HFFc6 (cell line): Measurements from ENCODE around the gene SFXN4. TPM values are rescaled to one million over a fixed set of nuclear protein-coding genes. Genes with fewer than 3 reads are reported as not detected.
"Not testable (repeated sequence)": the region's sequence is repeated elsewhere in the genome, so short reads cannot be mapped to it uniquely, and the experiment has no call there.

Source experiments
- DNase-seq: peaks from one replicate; pipeline ENCODE4 v3.0.0-alpha.2; 2018
- H3K27ac Mint-ChIP-seq: 2 replicates; pipeline ENCODE4 v1.8.0; 2020; ENCODE audit warnings: mild to moderate bottlenecking, mixed read lengths
- H3K27me3 Mint-ChIP-seq: 2 replicates; pipeline ENCODE4 v1.8.0; 2021; ENCODE audit warnings: mild to moderate bottlenecking, moderate library complexity, mixed read lengths; ENCODE audit not compliant: insufficient read depth
- H3K36me3 Mint-ChIP-seq: 2 replicates; pipeline ENCODE4 v1.8.0; 2021; ENCODE audit warnings: low read depth, mixed read lengths
- H3K4me1 Mint-ChIP-seq: 2 replicates; pipeline ENCODE4 v1.8.0; 2020; ENCODE audit warnings: low read depth, mixed read lengths
- H3K4me3 Mint-ChIP-seq: 2 replicates; pipeline ENCODE4 v1.8.0; 2020; ENCODE audit warnings: mild to moderate bottlenecking, moderate library complexity, mixed read lengths
- H3K9me3 Mint-ChIP-seq: 2 replicates; pipeline ENCODE4 v1.8.0; 2020; ENCODE audit warnings: mild to moderate bottlenecking, mixed read lengths
- CTCF ChIP-seq: fragments of 200-600 bp; sonication (generic); IDR thresholded peaks from 2 replicates; pipeline ENCODE4 v1.5.0; 2021; ENCODE audit warnings: antibody characterized with exemption, mild to moderate bottlenecking
- total RNA-seq, 6 experiments: library from RNA; stranded (reverse); fragmentation: NEBNext Ultra II Directional; extraction: Animal tissue kit (Norgen Biotek cat#: 25700); gene quantifications; 2 replicates in 1 of 6; 3 replicates in 5 of 6; pipeline ENCODE4 v1.2.3, GENCODE V29; 2021

SFXN4 gene
- total RNA-seq, 6 experiments from 2014 or later = 10.9 to 18.5 (median 14.2) TPM

GRCh38 chr10:119161680-119162451 is 3.6 kb downstream of the SFXN4 start:
- no peak overlapping the region for H3K27ac Mint-ChIP-seq
- H3K36me3 Mint-ChIP-seq = peaks cover 6% of the 10 kb centered on the region
- peaks cover 21% of the 10 kb centered on the region for H3K4me1 Mint-ChIP-seq
- no peak for DNase-seq
- no peak overlapping the region for H3K4me3 Mint-ChIP-seq
- no peak for TF ChIP-seq CTCF
- H3K9me3 Mint-ChIP-seq = no peaks in the 10 kb centered on the region
- H3K27me3 Mint-ChIP-seq = no peaks in the 10 kb centered on the region; the same call in 1 of the 2 replicates

GRCh38 chr10:119159332-119159731 is 6.2 kb downstream of the SFXN4 start:
- H3K4me1 Mint-ChIP-seq = peaks cover 2% of the 10 kb centered on the region; the same call in 1 of the 2 replicates
- no peak for TF ChIP-seq CTCF
- H3K27me3 Mint-ChIP-seq = no peaks in the 10 kb centered on the region
- H3K4me3 Mint-ChIP-seq = no peak overlapping the region
- peaks cover 16% of the 10 kb centered on the region for H3K36me3 Mint-ChIP-seq
- no peaks in the 10 kb centered on the region for H3K9me3 Mint-ChIP-seq
- H3K27ac Mint-ChIP-seq = no peak overlapping the region
- no peak for DNase-seq

DNA sequence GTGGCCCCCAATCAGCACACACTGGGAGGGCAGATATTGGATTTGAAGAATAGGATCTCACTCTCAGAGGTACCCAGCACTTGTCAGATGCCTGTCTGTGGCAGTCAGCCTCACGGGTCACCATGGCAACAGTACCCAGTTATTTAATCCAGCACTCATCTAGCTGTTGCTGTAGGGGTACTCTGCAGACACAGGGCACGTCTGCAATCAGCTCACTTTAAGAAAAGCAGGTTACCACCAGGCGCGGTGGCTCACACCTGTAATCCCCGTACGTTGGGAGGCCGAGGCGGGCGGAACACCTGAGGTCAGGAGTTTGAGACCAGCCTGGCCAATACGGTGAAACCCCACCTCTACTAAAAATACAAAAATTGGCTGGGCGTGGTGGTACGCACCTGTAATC is 11.9 kb downstream of the SFXN4 start:
- Mint-ChIP-seq H3K36me3 (peaks cover 31% of the 10 kb centered on the region), H3K27me3 (peaks cover 2% of the 10 kb centered on the region; the same call in 1 of the 2 replicates), H3K9me3 (no peaks in the 10 kb centered on the region), H3K4me3 (no peak overlapping the region), H3K27ac (no peak overlapping the region), H3K4me1 (no peaks in the 10 kb centered on the region)
- DNase-seq = no peak
- no peak for TF ChIP-seq CTCF

DNA sequence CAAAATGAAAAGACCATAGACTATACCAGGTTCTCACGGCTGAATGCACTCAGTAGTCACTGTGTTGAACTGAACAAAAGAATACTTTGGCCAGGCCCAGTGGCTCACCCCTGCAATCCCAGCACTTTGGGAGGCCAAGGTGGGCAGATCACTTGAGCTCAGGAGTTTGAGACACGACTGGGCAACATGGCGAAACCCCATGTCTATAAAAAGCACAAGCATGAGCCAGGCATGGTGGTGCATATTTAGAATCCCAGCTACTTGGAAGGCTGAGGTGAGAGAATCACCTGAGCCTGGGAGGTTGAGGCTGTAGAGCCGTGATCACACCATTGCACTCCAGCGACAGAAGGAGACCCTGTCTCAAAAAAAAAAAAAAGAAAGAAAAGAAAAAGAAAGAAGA is 12.5 kb downstream of the SFXN4 start:
- Mint-ChIP-seq H3K36me3 (peaks cover 30% of the 10 kb centered on the region), H3K4me1 (no peaks in the 10 kb centered on the region), H3K27me3 (peaks cover 2% of the 10 kb centered on the region; the same call in 1 of the 2 replicates), H3K27ac (no peak overlapping the region), H3K4me3 (no peak overlapping the region), H3K9me3 (no peaks in the 10 kb centered on the region)
- no peak for TF ChIP-seq CTCF
- no peak for DNase-seq

DNA sequence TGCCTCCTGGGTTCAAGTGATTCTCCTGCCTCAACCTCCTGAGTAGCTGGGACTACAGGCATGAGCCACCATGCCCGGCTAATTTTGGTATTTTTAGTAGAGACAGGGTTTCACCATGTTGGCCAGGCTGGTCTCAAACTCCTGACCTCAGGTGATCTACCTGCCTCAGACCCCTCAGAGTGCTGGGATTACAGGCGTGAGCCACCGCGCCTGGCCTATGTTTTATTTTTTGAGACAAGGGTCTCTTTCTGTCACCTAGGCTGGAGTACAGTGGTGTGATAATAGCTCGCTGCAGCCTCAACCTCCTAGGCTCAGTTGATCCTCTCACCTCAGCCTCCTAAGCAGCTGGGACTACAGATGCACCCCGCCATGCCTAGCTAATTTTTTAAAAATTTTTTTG is 13.9 kb downstream of the SFXN4 start:
- not testable (repeated sequence) for H3K27ac Mint-ChIP-seq, DNase-seq, H3K4me1 Mint-ChIP-seq, H3K9me3 Mint-ChIP-seq, H3K27me3 Mint-ChIP-seq, H3K4me3 Mint-ChIP-seq
- peaks cover 24% of the 10 kb centered on the region for H3K36me3 Mint-ChIP-seq

GRCh38 chr10:119149729-119150128 is 15.8 kb downstream of the SFXN4 start:
- no peak overlapping the region for H3K27ac Mint-ChIP-seq
- peaks cover 15% of the 10 kb centered on the region for H3K36me3 Mint-ChIP-seq
- peaks cover 2% of the 10 kb centered on the region for H3K27me3 Mint-ChIP-seq
- H3K9me3 Mint-ChIP-seq = no peaks in the 10 kb centered on the region
- no peaks in the 10 kb centered on the region for H3K4me1 Mint-ChIP-seq
- H3K4me3 Mint-ChIP-seq = no peak overlapping the region
- TF ChIP-seq CTCF = no peak
- no peak for DNase-seq
